ENCODE results near the gene LIPE.
A peak's percentile ranks its signal among the peaks of the same experiment; 100 is the strongest.
"Not testable (repeated sequence)": the region's sequence is repeated elsewhere in the genome, so short reads cannot be mapped to it uniquely, and the experiment has no call there.

The LIPE gene

GRCh38 chr19:42448306-42448705 is 21.1 kb upstream of the LIPE start:
- not testable (repeated sequence) for DNase-seq (ENCODE audit: low read depth in 2 of 2)

- no peak for DNase-seq (ENCODE audit: low read depth in 2 of 2)
Observed at GRCh38 chr19:42445948-42446347, 18.8 kb upstream of the LIPE start.

- no peak for DNase-seq (ENCODE audit: low read depth in 2 of 2)
Observed at GRCh38 chr19:42443944-42444398, 16.8 kb upstream of the LIPE start.

- DNase-seq (ENCODE audit: low read depth in 2 of 2), result no peak
Observed at GRCh38 chr19:42442833-42443232, 15.6 kb upstream of the LIPE start, which contains the start of gene CXCL17. TSS of gene CXCL17 (minus strand) at chr19:42442946. CDS start at chr19:42442832, 114 bp downstream.

- no peak for DNase-seq (ENCODE audit: low read depth in 2 of 2)
Observed at GRCh38 chr19:42441049-42441445, 13.9 kb upstream of the LIPE start.

GRCh38 chr19:42440357-42441048 is 13.3 kb upstream of the LIPE start:
- DNase-seq (ENCODE audit: low read depth in 2 of 2), result peak; percentile 51 to 56

GRCh38 chr19:42436006-42436405 is 8.8 kb upstream of the LIPE start:
- no peak for DNase-seq (ENCODE audit: low read depth in 2 of 2)

- no peak for DNase-seq (ENCODE audit: low read depth in 2 of 2)
Observed at GRCh38 chr19:42435316-42435715, 8.1 kb upstream of the LIPE start.

- peak; percentile 25 to 33 for DNase-seq (ENCODE audit: low read depth in 2 of 2)
Observed at GRCh38 chr19:42433503-42434260, 6.5 kb upstream of the LIPE start.

GRCh38 chr19:42431486-42431885 is 4.3 kb upstream of the LIPE start:
- DNase-seq (ENCODE audit: low read depth in 2 of 2), result no peak

- DNase-seq (ENCODE audit: low read depth in 2 of 2), result no peak
Observed at GRCh38 chr19:42428676-42429075, 1.5 kb upstream of the LIPE start.

GRCh38 chr19:42426643-42427042 is 545 bp downstream of the LIPE start:
- no peak for DNase-seq (ENCODE audit: low read depth in 2 of 2)

- DNase-seq (ENCODE audit: low read depth in 2 of 2), result no peak
Observed at GRCh38 chr19:42424712-42425131, 2.5 kb downstream of the LIPE start.

GRCh38 chr19:42424345-42424707 is 2.9 kb downstream of the LIPE start:
- DNase-seq (ENCODE audit: low read depth in 2 of 2), result no peak

- DNase-seq (ENCODE audit: low read depth in 2 of 2), result peak; percentile 87 to 90
Observed at GRCh38 chr19:42423462-42424344, 3.5 kb downstream of the LIPE start.

GRCh38 chr19:42422901-42423461 is 4.2 kb downstream of the LIPE start:
- DNase-seq (ENCODE audit: low read depth in 2 of 2), result peak in 1 of 2 donors; percentile 16

- no peak for DNase-seq (ENCODE audit: low read depth in 2 of 2)
Observed at GRCh38 chr19:42422092-42422900, 4.9 kb downstream of the LIPE start.

- DNase-seq (ENCODE audit: low read depth in 2 of 2), result no peak
Observed at GRCh38 chr19:42421591-42422031, 5.6 kb downstream of the LIPE start.

- no peak for DNase-seq (ENCODE audit: low read depth in 2 of 2)
Observed at GRCh38 chr19:42421101-42421500, 6.1 kb downstream of the LIPE start.

- DNase-seq (ENCODE audit: low read depth in 2 of 2), result peak; percentile 47 to 57
Observed at GRCh38 chr19:42420055-42420544, 7.1 kb downstream of the LIPE start.

GRCh38 chr19:42419309-42419708 is 7.9 kb downstream of the LIPE start:
- no peak for DNase-seq (ENCODE audit: low read depth in 2 of 2)
